T-cell (primary cell): ENCODE measurements around the gene OR10R2. TPM values are rescaled to one million over a fixed set of nuclear protein-coding genes. Genes with fewer than 3 reads are reported as not detected.
A peak's percentile ranks its signal among the peaks of the same experiment; 100 is the strongest.

ENCODE experiments used
- ATAC-seq, 4 experiments: fragments of 200-7000 bp in 3 of 4; fragments of 150-1000 bp in 1 of 4; cut with Tn5 transposase; replicated peaks in 1 of 4; 1 replicate in 3 of 4; 2 replicates in 1 of 4; pipeline ENCODE4 v1.10.0; 2021; ENCODE audit warnings: moderate library complexity in 3 of 4, mild to moderate bottlenecking in 2 of 4, moderate number of reproducible peaks in 1 of 4
- CTCF ChIA-PET, 2 donors: fragments of 300-600 bp; sonication (Branson Sonifier 250); formaldehyde crosslinking; loops; one replicate each; lab custom pipeline; 2022; ENCODE audit warnings: antibody characterized with exemption in 2 of 2; lab: Charles Lee
- POLR2A ChIA-PET, 2 donors: fragments of 300-600 bp; sonication (Branson Sonifier 250); formaldehyde crosslinking; loops; one replicate each; lab custom pipeline; 2022; ENCODE audit warnings: antibody characterized with exemption in 2 of 2; lab: Charles Lee
- DNase-seq, 35 experiments: peaks; one replicate each; pipeline versions ENCODE4 v3.0.0 to v3.0.0-alpha.2; 2013 to 2023
- H3K27ac ChIP-seq: one replicate; pipeline ENCODE4 v1.5.1; 2013; ENCODE audit warnings: low read length
- H3K27me3 ChIP-seq, 2 experiments: replicated peaks in 1 of 2; 1 replicate in 1 of 2; 2 replicates in 1 of 2; pipeline versions ENCODE4 v1.6.1 to v1.7.0; 2013; ENCODE audit warnings: low read length in 1 of 2, mixed read lengths in 1 of 2; ENCODE audit not compliant: control insufficient read depth in 2 of 2, insufficient read depth in 2 of 2; ENCODE audit errors: extremely low read depth in 1 of 2
- H3K36me3 ChIP-seq, 2 donors: 1 replicate in 1 of 2; 2 replicates in 1 of 2; pipeline versions ENCODE4 v1.6.1 to v1.7.0; 2013; ENCODE audit warnings: low read length in 1 of 2; ENCODE audit not compliant: control insufficient read depth in 2 of 2, insufficient read depth in 1 of 2; ENCODE audit errors: extremely low read depth in 1 of 2
- H3K4me1 ChIP-seq, 2 experiments: 1 replicate in 1 of 2; 2 replicates in 1 of 2; pipeline versions ENCODE4 v1.6.1 to v1.7.0; 2013; ENCODE audit warnings: low read length in 2 of 2, mixed read lengths in 1 of 2; ENCODE audit not compliant: insufficient read depth in 2 of 2, control insufficient read depth in 1 of 2; ENCODE audit errors: extremely low read depth in 1 of 2
- H3K4me3 ChIP-seq, 2 donors: 1 replicate in 1 of 2; 2 replicates in 1 of 2; pipeline versions ENCODE4 v1.5.1 to v1.7.0; 2013; ENCODE audit warnings: mild to moderate bottlenecking in 2 of 2, low read length in 1 of 2, moderate library complexity in 1 of 2; ENCODE audit not compliant: control insufficient read depth in 1 of 2; ENCODE audit errors: extremely low read depth in 1 of 2
- H3K9me3 ChIP-seq: 2 replicates; pipeline ENCODE4 v1.7.0; 2013
- H3K27ac Mint-ChIP-seq, 2 donors: one replicate each; pipeline ENCODE4 v1.8.0; 2020 to 2021; ENCODE audit warnings: mild to moderate bottlenecking in 2 of 2, mixed read lengths in 2 of 2
- H3K27me3 Mint-ChIP-seq, 2 donors: one replicate each; pipeline ENCODE4 v1.8.0; 2021 to 2022; ENCODE audit warnings: mixed read lengths in 2 of 2
- H3K36me3 Mint-ChIP-seq: one replicate; pipeline ENCODE4 v1.8.0; 2021; ENCODE audit warnings: mixed read lengths
- H3K4me1 Mint-ChIP-seq, 3 donors: one replicate each; pipeline ENCODE4 v1.8.0; 2020 to 2022; ENCODE audit warnings: mixed read lengths in 3 of 3, mild to moderate bottlenecking in 1 of 3
- H3K4me3 Mint-ChIP-seq, 3 donors: one replicate each; pipeline ENCODE4 v1.8.0; 2020 to 2022; ENCODE audit warnings: mild to moderate bottlenecking in 3 of 3, mixed read lengths in 3 of 3, moderate library complexity in 3 of 3
- H3K9me3 Mint-ChIP-seq, 3 donors: one replicate each; pipeline ENCODE4 v1.8.0; 2020 to 2022; ENCODE audit warnings: mixed read lengths in 3 of 3
- WGBS: methylation state at CpG from one replicate; pipeline ENCODE4 v1.1.5; 2013; ENCODE audit warnings: missing lambda C conversion rate; ENCODE audit not compliant: insufficient coverage; 5-methylcytosine and 5-hydroxymethylcytosine counted together
- total RNA-seq, 35 experiments: library from RNA in 6 of 35; stranded (reverse) in 6 of 35; fragments of 120-200 nt in 1 of 35; gene quantifications; one replicate each; pipeline versions ENCODE4 v1.2.1 to v1.2.4 and lab custom pipeline; 2013 to 2026

OR10R2 gene
- total RNA-seq, 5 donors from 2014 or later (not counting 1 experiment from before 2014, with no cell fraction given): not detected

DNA sequence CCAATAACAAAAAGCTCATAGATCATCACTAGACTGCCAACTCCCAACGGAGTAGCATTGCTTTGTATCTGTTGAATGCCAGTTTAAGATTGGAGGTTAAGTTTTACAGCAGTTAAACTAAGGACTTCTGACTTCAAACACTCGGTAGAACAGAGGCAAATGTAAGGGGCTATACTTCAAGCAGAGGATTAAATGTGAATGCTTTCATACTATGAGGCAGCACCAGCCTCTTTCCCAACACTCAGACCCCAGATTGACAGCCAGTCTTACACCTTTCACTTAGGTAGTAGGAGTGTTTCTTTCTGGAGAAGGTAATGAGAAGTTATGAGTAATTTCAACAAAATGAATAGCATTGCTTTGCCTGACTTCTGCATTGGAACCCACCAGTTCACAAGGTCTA lies 22.8 kb downstream of the OR10R2 start:
- H3K27me3 Mint-ChIP-seq: peaks cover 4 to 8% of the 10 kb centered on the region in 2 donors
- Histone ChIP-seq H3K4me1 (peaks cover 0 to 2% of the 10 kb centered on the region in 2 experiments), H3K27ac (no peak overlapping the region), H3K4me3 (no peak overlapping the region), H3K36me3 (no peaks in the 10 kb centered on the region), H3K9me3 (no peaks in the 10 kb centered on the region), H3K27me3 (no peaks in the 10 kb centered on the region)
- ChIA-PET CTCF (no interaction called here), POLR2A (no interaction called here)
- no peaks in the 10 kb centered on the region for H3K36me3 Mint-ChIP-seq
- H3K4me3 Mint-ChIP-seq: no peak overlapping the region
- ATAC-seq (no peak), DNase-seq (no peak)
- H3K4me1 Mint-ChIP-seq: no peaks in the 10 kb centered on the region
- no peaks in the 10 kb centered on the region for H3K9me3 Mint-ChIP-seq
- no peak overlapping the region for H3K27ac Mint-ChIP-seq
- no CpG with 5 or more reads among the region's 2 CpGs for WGBS

GRCh38 chr1:158496374-158496773 lies 24.4 kb downstream of the OR10R2 start:
- DNase-seq (peak in 1 of 35 experiments; percentile 6), ATAC-seq (no peak)
- H3K9me3 Mint-ChIP-seq: no peaks in the 10 kb centered on the region
- ChIA-PET POLR2A (no interaction called here), CTCF (interaction anchor here in 1 of 2 donors (0.7 kb wide), 1 partner anchor 193 kb away, joined by 4 read pairs; no protein-coding TSS in a partner anchor)
- H3K27me3 ChIP-seq: peaks cover 0 to 4% of the 10 kb centered on the region in 2 experiments
- WGBS: no CpG with 5 or more reads among the region's 2 CpGs
- no peak overlapping the region for H3K4me3 ChIP-seq
- H3K9me3 ChIP-seq: no peaks in the 10 kb centered on the region
- no peak overlapping the region for H3K27ac Mint-ChIP-seq
- H3K36me3 Mint-ChIP-seq: no peaks in the 10 kb centered on the region
- H3K36me3 ChIP-seq: no peaks in the 10 kb centered on the region
- no peak overlapping the region for H3K4me3 Mint-ChIP-seq
- H3K4me1 Mint-ChIP-seq: no peaks in the 10 kb centered on the region
- H3K27me3 Mint-ChIP-seq: peaks cover 4 to 17% of the 10 kb centered on the region in 2 donors
- no peaks in the 10 kb centered on the region for H3K4me1 ChIP-seq
- no peak overlapping the region for H3K27ac ChIP-seq

DNA sequence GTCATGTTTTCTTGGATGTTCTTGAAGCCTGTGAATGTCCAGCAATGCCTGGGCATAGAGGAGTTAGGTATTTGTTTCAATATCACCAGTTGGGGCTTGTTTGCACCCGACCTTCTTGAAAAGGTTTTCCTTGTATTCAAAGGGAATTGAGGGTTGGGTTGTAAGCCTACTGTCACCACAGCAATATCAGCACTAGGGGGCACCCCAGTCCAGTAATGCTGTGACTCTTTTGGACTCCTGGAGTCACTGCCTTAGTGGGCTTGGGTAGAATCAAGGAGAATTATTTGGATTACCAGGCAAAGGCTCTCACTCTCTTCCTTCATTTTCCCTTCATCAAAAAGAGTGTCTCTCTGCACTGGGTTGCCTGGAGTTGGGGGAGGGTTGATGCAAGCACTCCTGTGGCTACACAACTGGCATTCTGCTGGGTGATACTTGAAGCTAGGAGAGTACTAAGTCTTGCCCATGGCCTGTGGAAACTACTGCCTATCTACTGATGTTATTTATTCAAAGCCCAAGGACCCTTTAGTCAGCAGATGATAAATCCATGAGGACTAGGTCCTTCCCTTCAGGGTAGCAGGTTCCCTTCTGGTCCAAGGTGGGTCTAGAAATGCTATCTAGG lies 34.5 kb downstream of the OR10R2 start:
- Mint-ChIP-seq H3K4me3 (no peak overlapping the region), H3K9me3 (peaks cover 0 to 8% (median 6%) of the 10 kb centered on the region in 3 donors), H3K27me3 (peaks cover 22 to 23% of the 10 kb centered on the region in 2 donors), H3K4me1 (no peaks in the 10 kb centered on the region), H3K27ac (no peak overlapping the region), H3K36me3 (no peaks in the 10 kb centered on the region)
- no peaks in the 10 kb centered on the region for H3K36me3 ChIP-seq
- peak in 22 of 35 experiments; percentile 1 to 54 (median 16) for DNase-seq
- no peak overlapping the region for H3K27ac ChIP-seq
- H3K9me3 ChIP-seq: no peaks in the 10 kb centered on the region
- ChIA-PET POLR2A (no interaction called here), CTCF (interaction anchor here in 1 of 2 donors (0.9 to 1.3 kb wide), 2 partner anchors 566 to 582 kb away, joined by 3 to 6 read pairs; no protein-coding TSS in a partner anchor)
- ATAC-seq: peak in 1 of 4 experiments; percentile 46
- no peaks in the 10 kb centered on the region for H3K4me1 ChIP-seq
- H3K27me3 ChIP-seq: peaks cover 0 to 2% of the 10 kb centered on the region in 2 experiments
- WGBS: no CpG with 5 or more reads among the region's 1 CpG
- no peak overlapping the region for H3K4me3 ChIP-seq

DNA sequence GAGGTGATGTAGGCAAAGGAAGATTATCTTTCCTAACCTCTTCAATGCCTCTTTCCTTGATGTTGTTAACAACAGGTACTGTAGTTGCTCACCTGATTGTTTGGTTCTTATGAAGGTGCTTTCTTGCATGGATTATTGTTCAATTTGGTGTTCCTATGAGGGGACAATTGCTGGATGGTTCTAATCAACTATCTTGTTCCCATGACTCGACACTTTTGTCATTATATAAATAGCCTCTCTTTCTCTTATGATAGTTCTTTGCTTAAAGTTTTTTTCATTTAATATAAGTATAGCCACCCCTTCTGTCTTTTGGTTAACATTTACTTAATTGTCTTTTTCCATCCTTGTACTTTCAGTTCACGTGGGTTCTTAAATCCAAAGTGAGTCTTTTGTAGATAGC lies 35.5 kb downstream of the OR10R2 start:
- CTCF ChIA-PET: interaction anchor here in 1 of 2 donors (1.3 kb wide), 1 partner anchor 581 kb away, joined by 6 read pairs; no protein-coding TSS in a partner anchor

DNA sequence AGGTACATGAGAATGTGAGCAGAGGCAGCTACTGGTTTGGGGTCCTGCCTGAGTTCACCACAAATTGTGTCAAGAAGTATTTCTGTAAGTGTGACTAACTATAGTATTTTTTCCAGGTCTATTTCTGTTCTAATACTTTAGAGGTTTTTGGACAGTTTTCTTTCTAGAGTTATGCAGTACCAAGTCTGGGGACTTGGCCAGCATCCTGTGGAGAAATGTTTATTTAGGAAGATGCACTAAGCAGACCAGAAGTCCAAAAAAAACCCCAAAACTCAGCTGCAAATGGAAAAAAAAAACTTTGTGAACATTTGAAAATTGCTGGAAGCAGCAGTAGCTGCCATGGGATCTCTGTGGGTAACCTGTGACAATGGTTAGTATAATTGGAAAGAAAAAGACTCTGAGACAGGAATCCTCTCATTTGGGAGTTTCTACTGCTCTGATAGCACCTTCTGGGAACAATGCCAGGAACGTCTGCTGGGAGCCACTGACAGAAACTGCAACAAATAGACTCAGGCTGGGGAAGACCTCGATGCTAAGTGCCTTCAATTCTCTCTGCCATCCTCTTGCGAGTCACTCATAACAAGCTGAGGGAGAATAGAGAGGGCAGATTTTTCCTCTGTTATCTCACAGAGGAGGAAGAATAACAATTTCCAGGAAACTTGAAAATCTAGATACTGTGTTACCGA lies 37.6 kb downstream of the OR10R2 start:
- no peak for ATAC-seq
- Histone ChIP-seq H3K4me3 (no peak overlapping the region), H3K9me3 (no peaks in the 10 kb centered on the region), H3K4me1 (no peaks in the 10 kb centered on the region), H3K36me3 (no peaks in the 10 kb centered on the region), H3K27me3 (no peaks in the 10 kb centered on the region), H3K27ac (no peak overlapping the region)
- Mint-ChIP-seq H3K27ac (no peak overlapping the region), H3K4me3 (no peak overlapping the region), H3K9me3 (no peaks in the 10 kb centered on the region), H3K4me1 (no peaks in the 10 kb centered on the region), H3K27me3 (peaks cover 19 to 21% of the 10 kb centered on the region in 2 donors), H3K36me3 (no peaks in the 10 kb centered on the region)
- ChIA-PET CTCF (no interaction called here), POLR2A (no interaction called here)
- DNase-seq: no peak
- no CpG with 5 or more reads among the region's 4 CpGs for WGBS

More for the DNA sequence above, 35.5 kb downstream of the OR10R2 start:
- Histone ChIP-seq H3K27me3 (no peaks in the 10 kb centered on the region), H3K9me3 (no peaks in the 10 kb centered on the region), H3K36me3 (no peaks in the 10 kb centered on the region), H3K4me1 (no peaks in the 10 kb centered on the region), H3K27ac (no peak overlapping the region), H3K4me3 (no peak overlapping the region)
- Mint-ChIP-seq H3K27ac (no peak overlapping the region), H3K36me3 (no peaks in the 10 kb centered on the region), H3K4me1 (no peaks in the 10 kb centered on the region), H3K27me3 (peaks cover 19 to 23% of the 10 kb centered on the region in 2 donors), H3K9me3 (peaks cover 0 to 4% (median 3%) of the 10 kb centered on the region in 3 donors), H3K4me3 (no peak overlapping the region)
- DNase-seq (no peak), ATAC-seq (no peak)
- WGBS: no CpG with 5 or more reads among the region's 2 CpGs
- POLR2A ChIA-PET: no interaction called here

GRCh38 chr1:158516966-158517365 lies 44.9 kb downstream of the OR10R2 start:
- POLR2A ChIA-PET: no interaction called here

More at GRCh38 chr1:158516966-158517365, 44.9 kb downstream of the OR10R2 start:
- H3K27ac Mint-ChIP-seq: no peak overlapping the region
- Histone ChIP-seq H3K4me3 (no peak overlapping the region), H3K27ac (no peak overlapping the region), H3K9me3 (no peaks in the 10 kb centered on the region), H3K36me3 (no peaks in the 10 kb centered on the region), H3K27me3 (no peaks in the 10 kb centered on the region), H3K4me1 (no peaks in the 10 kb centered on the region)
- H3K9me3 Mint-ChIP-seq: no peaks in the 10 kb centered on the region
- H3K4me1 Mint-ChIP-seq: no peaks in the 10 kb centered on the region
- no peak overlapping the region for H3K4me3 Mint-ChIP-seq
- ATAC-seq: no peak
- peaks cover 23 to 26% of the 10 kb centered on the region in 2 donors for H3K27me3 Mint-ChIP-seq
- CTCF ChIA-PET: no interaction called here
- no peaks in the 10 kb centered on the region for H3K36me3 Mint-ChIP-seq
- no peak for DNase-seq
